ENCODE results near the gene ATRIP. TPM values are rescaled to one million over a fixed set of nuclear protein-coding genes. Genes with fewer than 3 reads are reported as not detected.

The ATRIP gene
- total RNA-seq (2014; rRNA removed) (13.9 and 16.1 TPM in 2 replicates), Bru-seq, nascent RNA (percentile 67 among the genes with signal in this experiment), BruChase-seq, experiment 1, labeled RNA remaining after a 6-hour chase (percentile 72 among the genes with signal in this experiment), BruChase-seq, experiment 2, labeled RNA remaining after a 2-hour chase (percentile 62 among the genes with signal in this experiment)
- long read RNA-seq, full-length matches to known transcripts: 12 of 24 reads
- long read RNA-seq, partial matches to known transcripts: 5 of 24 reads
- long read RNA-seq, other reads (novel, unspliced or antisense): 7 of 24 reads

- DNase-seq: peak; percentile 93
- H3K4me1 ChIP-seq (ENCODE audit: insufficient read depth, low read length): peaks cover 30% of the 10 kb centered on the region
- CTCF ChIA-PET: interaction anchor here (0.6 to 3.3 kb wide), 3 partner anchors 11 to 215 kb away, joined by 3 to 39 read pairs (median 6); no protein-coding TSS in a partner anchor
- peak within 1 kb of the TSS; percentile 87 for H3K4me2 ChIP-seq (ENCODE audit: low read length)
- no peaks in the 10 kb centered on the region for H3K9me3 ChIP-seq (ENCODE audit: low read length)
- no peaks in the 10 kb centered on the region for H3K9me2 ChIP-seq (replicated peaks; ENCODE audit: low read length)
- no peak for TF ChIP-seq CTCF (conservative IDR thresholded peaks at IDR 0.05; ENCODE audit: low read depth, low read length)
- no peak for TF ChIP-seq EZH2phosphoT487 (IDR thresholded peaks at IDR 0.05; ENCODE audit: borderline replicate concordance, low read length)
- no peak for TF ChIP-seq EZH2 (IDR thresholded peaks at IDR 0.05; ENCODE audit: low read length, unreplicated experiment)
- peak within 1 kb of the TSS; percentile 38 for H3K27ac ChIP-seq (ENCODE audit: low read length)
- H3F3A ChIP-seq (ENCODE audit: low read length, unreplicated experiment): peaks cover 12% of the 10 kb centered on the region
- peak; percentile 89 for ATAC-seq
- intact Hi-C loops (cut with micrococcal nuclease): loop anchor here (5.0 kb wide), 1 partner anchor 111 kb away; the partner anchor contains the start of gene PFKFB4
- H3K79me2 ChIP-seq (ENCODE audit: low read length): peaks cover 44% of the 10 kb centered on the region
- POLR2A ChIA-PET (ENCODE audit: unreplicated experiment): interaction anchor here (0.5 to 0.7 kb wide), 5 partner anchors 103 to 643 kb away, joined by 3 to 8 read pairs (median 4); no protein-coding TSS in a partner anchor
- H3K27me3 ChIP-seq (ENCODE audit: low read length): no peaks in the 10 kb centered on the region
- H2AFZ ChIP-seq (ENCODE audit: low read length): peak within 1 kb of the TSS; percentile 92
- H3K9ac ChIP-seq (ENCODE audit: low read length): peak within 1 kb of the TSS; percentile 81
- peak within 1 kb of the TSS; percentile 98 for H3K4me3 ChIP-seq (ENCODE audit: low read length)
- no TSS peak for BruUV-seq (replicated peaks)
- H3K36me3 ChIP-seq (ENCODE audit: low read depth, low read length): peaks cover 13% of the 10 kb centered on the region
- peaks cover 3% of the 10 kb centered on the region for H4K20me1 ChIP-seq (ENCODE audit: low read length)
Observed at GRCh38 chr3:48446425-48447193, at the start of gene ATRIP. Gene ATRIP, plus strand, starts transcription at chr3:48446737. Its CDS starts 109 bp downstream, at chr3:48446846.

- no peak for DNase-seq
Observed at GRCh38 chr3:48397767-48398681, 48.5 kb upstream of the ATRIP start.

More at GRCh38 chr3:48397767-48398681, 48.5 kb upstream of the ATRIP start:
- TF ChIP-seq CTCF (conservative IDR thresholded peaks at IDR 0.05; ENCODE audit: low read depth, low read length): no peak
- no peak for TF ChIP-seq EZH2 (IDR thresholded peaks at IDR 0.05; ENCODE audit: low read length, unreplicated experiment)
- no peak for TF ChIP-seq EZH2phosphoT487 (IDR thresholded peaks at IDR 0.05; ENCODE audit: borderline replicate concordance, low read length)
- peaks cover 11% of the 10 kb centered on the region; the same call in 1 of the 2 replicates for H3K4me1 ChIP-seq (ENCODE audit: insufficient read depth, low read length)
- H3K27ac ChIP-seq (ENCODE audit: low read length): no peak overlapping the region
- no peak overlapping the region for H3K4me3 ChIP-seq (ENCODE audit: low read length)
- H3F3A ChIP-seq (ENCODE audit: low read length, unreplicated experiment): no peaks in the 10 kb centered on the region
- H3K9me2 ChIP-seq (replicated peaks; ENCODE audit: low read length): no peaks in the 10 kb centered on the region
- intact Hi-C loops (cut with micrococcal nuclease): no loop called here
- no TSS peak for BruUV-seq (replicated peaks)
- H4K20me1 ChIP-seq (ENCODE audit: low read length): no peaks in the 10 kb centered on the region
- no peak for ATAC-seq
- no peaks in the 10 kb centered on the region for H3K27me3 ChIP-seq (ENCODE audit: low read length)
- H3K79me2 ChIP-seq (ENCODE audit: low read length): no peaks in the 10 kb centered on the region
- no peaks in the 10 kb centered on the region for H3K9me3 ChIP-seq (ENCODE audit: low read length)
- ChIA-PET CTCF (interaction anchor here (0.9 kb wide), 1 partner anchor 38 kb away, joined by 3 read pairs; no protein-coding TSS in a partner anchor), POLR2A (ENCODE audit: unreplicated experiment) (no interaction called here)
- no peak overlapping the region for H3K4me2 ChIP-seq (ENCODE audit: low read length)
- H3K9ac ChIP-seq (ENCODE audit: low read length): no peak overlapping the region
- H3K36me3 ChIP-seq (ENCODE audit: low read depth, low read length): no peaks in the 10 kb centered on the region
- H2AFZ ChIP-seq (ENCODE audit: low read length): no peak overlapping the region

Measured in PC-3 (cell line).